GM23248 (cell line): ENCODE results near the gene RNF40.
"Not testable (repeated sequence)": the region's sequence is repeated elsewhere in the genome, so short reads cannot be mapped to it uniquely, and the experiment has no call there.

Experiments
- EZH2 ChIP-seq: fragments of 200-600 bp; sonication (generic); IDR thresholded peaks from 2 replicates; pipeline ENCODE4 v1.6.1; 2018; ENCODE audit warnings: antibody characterized with exemption, mild to moderate bottlenecking; ENCODE audit not compliant: insufficient read depth, poor library complexity, severe bottlenecking
- EZH2phosphoT487 ChIP-seq: fragments of 200-600 bp; sonication (generic); IDR thresholded peaks from 2 replicates; pipeline ENCODE4 v1.6.1; 2018; ENCODE audit warnings: antibody characterized with exemption, moderate library complexity, mild to moderate bottlenecking, low read depth; ENCODE audit not compliant: insufficient read depth

DNA sequence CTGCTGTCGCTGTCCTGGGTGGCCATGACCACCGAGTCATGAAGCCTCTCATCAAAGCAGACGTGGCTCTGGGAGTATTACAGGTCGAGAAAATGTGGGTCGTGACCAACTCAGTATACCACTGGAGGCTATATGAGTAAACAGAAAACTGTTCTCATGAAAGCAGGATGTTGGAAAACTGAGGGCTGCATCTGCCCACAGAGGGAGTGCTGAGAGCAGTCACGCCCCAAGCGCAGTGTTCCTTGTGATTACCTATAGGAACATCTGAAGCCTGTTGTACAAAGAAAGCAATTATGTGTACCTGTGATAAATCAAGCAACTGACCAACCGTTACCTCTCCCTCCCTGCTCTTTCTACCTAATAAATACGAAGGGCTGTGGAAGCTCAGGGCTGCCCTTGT lies 59.3 kb downstream of the RNF40 start:
- not testable (repeated sequence) for TF ChIP-seq EZH2phosphoT487, EZH2
